Muscle layer of duodenum (tissue), 2 donors: ENCODE measurements around the gene PSMA8.
"Not testable (repeated sequence)": the region's sequence is repeated elsewhere in the genome, so short reads cannot be mapped to it uniquely, and the experiment has no call there.

ENCODE experiments used
- H3K27ac ChIP-seq: one replicate; pipeline ENCODE4 v1.7.0; 2013; ENCODE audit warnings: mild to moderate bottlenecking, low read length
- H3K27me3 ChIP-seq: one replicate; pipeline ENCODE4 v1.7.0; 2013; ENCODE audit warnings: low read depth, mild to moderate bottlenecking, control low read depth, low read length
- H3K36me3 ChIP-seq, 2 donors: one replicate each; pipeline ENCODE4 v1.7.0; 2013; ENCODE audit warnings: low read length in 2 of 2, control low read depth in 1 of 2, mild to moderate bottlenecking in 1 of 2; ENCODE audit not compliant: insufficient read depth in 2 of 2, control insufficient read depth in 1 of 2
- H3K4me1 ChIP-seq, 2 donors: one replicate each; pipeline ENCODE4 v1.7.0; 2013; ENCODE audit warnings: low read length in 2 of 2, mild to moderate bottlenecking in 2 of 2, control low read depth in 1 of 2, moderate library complexity in 1 of 2; ENCODE audit not compliant: insufficient read depth in 2 of 2, control insufficient read depth in 1 of 2
- H3K4me3 ChIP-seq, 2 donors: one replicate each; pipeline ENCODE4 v1.7.0; 2013; ENCODE audit warnings: low read length in 2 of 2, low read depth in 1 of 2, mild to moderate bottlenecking in 1 of 2
- H3K9me3 ChIP-seq, 2 donors: one replicate each; pipeline ENCODE4 v1.7.0; 2013; ENCODE audit warnings: low read length in 2 of 2, control low read depth in 1 of 2, mild to moderate bottlenecking in 1 of 2; ENCODE audit not compliant: control insufficient read depth in 1 of 2
- donor health status: healthy.

PSMA8 gene

DNA sequence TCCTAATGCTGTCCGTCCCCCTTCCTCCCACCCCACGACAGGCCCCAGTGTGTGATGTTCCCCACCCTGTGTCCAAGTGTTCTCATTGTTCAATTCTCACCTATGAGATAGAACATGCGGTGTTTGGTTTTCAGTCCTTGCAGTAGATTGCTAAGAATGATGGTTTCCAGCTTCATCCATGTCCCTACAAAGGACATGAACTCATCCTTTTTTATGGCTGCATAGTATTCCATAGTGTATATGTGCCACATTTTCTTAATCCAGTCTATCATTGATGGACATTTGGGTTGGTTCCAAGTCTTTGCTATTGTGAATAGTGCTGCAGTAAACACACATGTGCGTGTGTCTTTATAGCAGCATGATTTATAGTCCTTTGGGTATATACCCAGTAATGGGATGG lies 105.0 kb downstream of the PSMA8 start:
- not testable (repeated sequence) for H3K27me3 ChIP-seq, H3K4me3 ChIP-seq, H3K4me1 ChIP-seq, H3K27ac ChIP-seq, H3K36me3 ChIP-seq, H3K9me3 ChIP-seq

DNA sequence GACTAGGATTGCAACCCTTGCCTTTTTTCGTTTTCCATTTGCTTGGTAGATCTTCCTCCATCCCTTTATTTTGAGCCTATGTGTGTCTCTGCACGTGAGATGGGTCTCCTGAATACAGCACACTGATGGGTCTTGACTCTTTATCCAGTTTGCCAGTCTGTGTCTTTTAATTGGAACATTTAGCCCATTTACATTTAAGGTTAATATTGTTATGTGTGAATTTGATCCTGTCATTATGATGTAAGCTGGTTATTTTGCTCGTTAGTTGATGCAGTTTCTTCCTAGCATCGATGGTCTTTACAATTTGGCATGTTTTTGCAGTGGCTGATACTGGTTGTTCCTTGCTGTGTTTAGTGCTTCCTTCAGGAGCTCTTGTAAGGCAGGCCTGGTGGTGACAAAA lies 108.7 kb downstream of the PSMA8 start:
- H3K36me3 ChIP-seq, H3K27ac ChIP-seq, H3K4me3 ChIP-seq, H3K27me3 ChIP-seq, H3K4me1 ChIP-seq: not testable (repeated sequence)
- peaks cover 0 to 15% of the 10 kb centered on the region in 2 donors for H3K9me3 ChIP-seq
